Activated CD4-positive, alpha-beta T cell treated with anti-CD3 and anti-CD28 coated beads, Interleukin-2, amount 50 U/mL, for 48 hours (primary cell): ENCODE measurements around the gene COPE.
"Not testable (repeated sequence)": the region's sequence is repeated elsewhere in the genome, so short reads cannot be mapped to it uniquely, and the experiment has no call there.

ENCODE experiments used
- DNase-seq, 2 experiments: peaks; one replicate each; pipeline ENCODE4 v3.0.0-alpha.2; 2020

The COPE gene

GRCh38 chr19:18919086-18919899 lies at the start of gene COPE, which contains the start of gene DDX49:
Gene COPE, minus strand, starts transcription at chr19:18919387. Its CDS starts 39 bp downstream, at chr19:18919348.
Gene DDX49, plus strand, starts transcription at chr19:18919715. Its CDS starts 27 bp downstream, at chr19:18919742.
- DNase-seq, result peak; percentile 96 to 98

- DNase-seq, result no peak
Observed at GRCh38 chr19:18967358-18968146, 48.4 kb upstream of the COPE start.

GRCh38 chr19:18966307-18966706 lies 47.1 kb upstream of the COPE start:
- DNase-seq, result no peak

- DNase-seq, result no peak
Observed at GRCh38 chr19:18964121-18964520, 44.9 kb upstream of the COPE start.

GRCh38 chr19:18961767-18962620 lies 42.8 kb upstream of the COPE start:
- DNase-seq, result no peak

- no peak for DNase-seq
Observed at GRCh38 chr19:18960370-18960769, 41.2 kb upstream of the COPE start.

GRCh38 chr19:18955042-18955441 lies 35.9 kb upstream of the COPE start:
- DNase-seq, result no peak

- DNase-seq, result no peak
Observed at GRCh38 chr19:18954094-18954493, 34.9 kb upstream of the COPE start.

GRCh38 chr19:18952364-18953003 lies 33.3 kb upstream of the COPE start:
- DNase-seq, result not testable (repeated sequence)

GRCh38 chr19:18951721-18952281 lies 32.6 kb upstream of the COPE start:
- no peak for DNase-seq

- DNase-seq, result no peak
Observed at GRCh38 chr19:18949858-18950257, 30.7 kb upstream of the COPE start.

- no peak for DNase-seq
Observed at GRCh38 chr19:18948976-18949356, 29.8 kb upstream of the COPE start.

- DNase-seq, result no peak
Observed at GRCh38 chr19:18948075-18948975, 29.1 kb upstream of the COPE start.

GRCh38 chr19:18946918-18947317 lies 27.7 kb upstream of the COPE start:
- no peak for DNase-seq

- DNase-seq, result no peak
Observed at GRCh38 chr19:18946335-18946734, 27.1 kb upstream of the COPE start.

- DNase-seq, result no peak
Observed at GRCh38 chr19:18945297-18945696, 26.1 kb upstream of the COPE start.

- no peak for DNase-seq
Observed at GRCh38 chr19:18943465-18943864, 24.3 kb upstream of the COPE start.

- no peak for DNase-seq
Observed at GRCh38 chr19:18942692-18943091, 23.5 kb upstream of the COPE start.

GRCh38 chr19:18941628-18942354 lies 22.6 kb upstream of the COPE start:
- no peak for DNase-seq
